Pancreas (tissue), 10 donors: ENCODE measurements around the gene CAPN6. TPM values are rescaled to one million over a fixed set of nuclear protein-coding genes. Genes with fewer than 3 reads are reported as not detected.

Experiments
- ATAC-seq, 4 donors: fragments of 200-7000 bp; cut with Tn5 transposase; one replicate each; pipeline versions ENCODE4 v1.8.0 to v1.9.1; 2020; ENCODE audit warnings: mild to moderate bottlenecking in 4 of 4, moderate library complexity in 4 of 4
- DNase-seq, 6 donors: peaks; one replicate each; pipeline ENCODE4 v3.0.0-alpha.2; 2020
- FAIRE-seq: peaks from 2 replicates; lab custom pipeline; 2012; peaks lifted over from hg19 to GRCh38; lab: Jason Lieb, UNC
- H3K27ac ChIP-seq, 4 donors: fragments of 200-600 bp; sonication (generic); 1 replicate in 3 of 4; 2 replicates in 1 of 4; pipeline versions ENCODE4 v1.5.0 to v1.8.0; 2020
- H3K27me3 ChIP-seq, 4 donors: fragments of 200-600 bp; one replicate each; pipeline ENCODE4 v1.8.0; 2021
- H3K36me3 ChIP-seq, 3 donors: fragments of 200-600 bp; sonication (generic) in 1 of 3; one replicate each; pipeline versions ENCODE4 v1.5.0 to v1.8.0; 2020 to 2021
- H3K4me1 ChIP-seq, 3 donors: fragments of 200-600 bp; one replicate each; pipeline ENCODE4 v1.8.0; 2021
- H3K4me3 ChIP-seq, 4 donors: fragments of 200-600 bp; sonication (generic) in 2 of 4; one replicate each; pipeline versions ENCODE4 v1.5.0 to v1.8.0; 2020 to 2021
- H3K9me3 ChIP-seq, 4 donors: fragments of 200-600 bp; one replicate each; pipeline ENCODE4 v1.8.0; 2021
- CTCF ChIP-seq, 4 donors: fragments of 200-600 bp; sonication (generic) in 3 of 4; IDR thresholded peaks; one replicate each; pipeline versions ENCODE4 v1.5.0 to v1.8.0; 2021; ENCODE audit warnings: antibody characterized with exemption in 4 of 4
- WGBS, 2 donors: extraction: QIAGEN DNeasy Blood & Tissue Kit; methylation state at CpG; one replicate each; pipeline ENCODE4 v1.1.7; 2013; 5-methylcytosine and 5-hydroxymethylcytosine counted together
- intact Hi-C, 3 donors: fragments of 100-400 bp; cut with DNase I; formaldehyde crosslinking; loops; one replicate each; pipeline versions ENCODE4 v1.11.1 to v1.14.2; 2022
- polyA plus RNA-seq, 2 donors: library from polyadenylated mRNA; stranded (reverse); fragments of 200-250 nt; gene quantifications; one replicate each; pipeline ENCODE4 v1.2.3, GENCODE V29; 2013
- total RNA-seq, 6 donors: library from RNA; stranded (reverse); fragmentation: NEBNext Ultra II Directional in 4 of 6; extraction: Animal tissue kit (Norgen Biotek cat#: 25700) in 4 of 6; gene quantifications; one replicate each; pipeline versions ENCODE4 v1.2.1 to v1.2.4, GENCODE V29; 2021 to 2023
- donor health status: healthy with polysubstance abuse.
- donor health status: DM: no; HTN: no; CAD: no; lungs with moderate emphysema.
- donor health status: DM: no; HTN: no; CAD: no.
- donor health status: control.
- donor health status: control.
- donor health status: Bipolar disorder and iron deficiency.
- donor health status: DM: yes; HTN: yes; CAD: no.
- donor health status: DM: no; HTN: no; CAD: no.
- donor health status: DM: no; HTN: no; CAD: no.
- donor health status: DM: yes; HTN: yes; CAD: no.

CAPN6 gene
- total RNA-seq = 1 to 10 TPM; 2.0 to 8.5 (median 3.2) TPM
- 1 to 10 TPM; 2.0 to 2.3 TPM for polyA plus RNA-seq

GRCh38 chrX:111270339-111270738 is at the start of gene CAPN6:
CAPN6 (minus strand) TSS chrX:111270483; CDS start chrX:111263936, 6,547 bp downstream.
- no peak for TF ChIP-seq CTCF (IDR thresholded peaks at IDR 0.05)
- ATAC-seq (peak; percentile 61 to 83 (median 70)), DNase-seq (peak in 4 of 6 donors; percentile 9 to 34 (median 22)), FAIRE-seq (no peak)
- intact Hi-C loops = no loop called here
- no peak within 1 kb of the TSS for H3K4me3 ChIP-seq
- no peaks in the 10 kb centered on the region for H3K4me1 ChIP-seq
- 21 to 29% methylated on average over 8 of the region's 8 CpGs for WGBS, 2 donors
- no peaks in the 10 kb centered on the region for H3K36me3 ChIP-seq
- H3K9me3 ChIP-seq = no peaks in the 10 kb centered on the region
- no peak within 1 kb of the TSS for H3K27ac ChIP-seq
- peaks cover 0 to 13% (median 0%) of the 10 kb centered on the region in 4 donors for H3K27me3 ChIP-seq

- intact Hi-C loops = no loop called here
- H3K36me3 ChIP-seq = no peaks in the 10 kb centered on the region
- DNase-seq = no peak
- H3K4me3 ChIP-seq = no peak overlapping the region
- WGBS, 2 donors = 58 to 91% methylated on average over 4 of the region's 4 CpGs
- H3K4me1 ChIP-seq = no peaks in the 10 kb centered on the region
- H3K27ac ChIP-seq = no peak overlapping the region
- no peak for ATAC-seq
- no peak for FAIRE-seq
- no peaks in the 10 kb centered on the region for H3K9me3 ChIP-seq
- TF ChIP-seq CTCF (IDR thresholded peaks at IDR 0.05) = no peak
- H3K27me3 ChIP-seq = peaks cover 0 to 13% (median 0%) of the 10 kb centered on the region in 4 donors
Observed at GRCh38 chrX:111319451-111319850, 49.2 kb upstream of the CAPN6 start.

- ATAC-seq = no peak
- Histone ChIP-seq H3K36me3 (no peaks in the 10 kb centered on the region), H3K27ac (no peak overlapping the region), H3K9me3 (no peaks in the 10 kb centered on the region), H3K4me3 (no peak overlapping the region), H3K4me1 (no peaks in the 10 kb centered on the region), H3K27me3 (peaks cover 0 to 12% (median 0%) of the 10 kb centered on the region in 4 donors)
- no peak for DNase-seq
- no peak for FAIRE-seq
- intact Hi-C loops = no loop called here
- no peak for TF ChIP-seq CTCF (IDR thresholded peaks at IDR 0.05)
Observed at GRCh38 chrX:111318901-111319300, 48.6 kb upstream of the CAPN6 start.

GRCh38 chrX:111309083-111309482 is 38.8 kb upstream of the CAPN6 start:
- no peak for FAIRE-seq
- Histone ChIP-seq H3K27ac (no peak overlapping the region), H3K9me3 (no peaks in the 10 kb centered on the region), H3K4me3 (no peak overlapping the region), H3K4me1 (no peaks in the 10 kb centered on the region), H3K27me3 (peaks cover 0 to 15% (median 0%) of the 10 kb centered on the region in 4 donors), H3K36me3 (no peaks in the 10 kb centered on the region)
- WGBS, 2 donors = 70 to 76% methylated on average over 2 of the region's 2 CpGs
- no peak for DNase-seq
- intact Hi-C loops = no loop called here
- no peak for TF ChIP-seq CTCF (IDR thresholded peaks at IDR 0.05)
- no peak for ATAC-seq

GRCh38 chrX:111308039-111308438 is 37.8 kb upstream of the CAPN6 start:
- DNase-seq (no peak), FAIRE-seq (no peak), ATAC-seq (no peak)
- Histone ChIP-seq H3K9me3 (no peaks in the 10 kb centered on the region), H3K36me3 (no peaks in the 10 kb centered on the region), H3K27me3 (peaks cover 0 to 7% (median 0%) of the 10 kb centered on the region in 4 donors), H3K27ac (no peak overlapping the region), H3K4me3 (no peak overlapping the region), H3K4me1 (no peaks in the 10 kb centered on the region)
- WGBS, 2 donors = 54 to 69% methylated on average over 3 of the region's 3 CpGs
- intact Hi-C loops = no loop called here
- no peak for TF ChIP-seq CTCF (IDR thresholded peaks at IDR 0.05)
